ENCODE data around the gene ZC3H12D.

ZC3H12D gene

DNA sequence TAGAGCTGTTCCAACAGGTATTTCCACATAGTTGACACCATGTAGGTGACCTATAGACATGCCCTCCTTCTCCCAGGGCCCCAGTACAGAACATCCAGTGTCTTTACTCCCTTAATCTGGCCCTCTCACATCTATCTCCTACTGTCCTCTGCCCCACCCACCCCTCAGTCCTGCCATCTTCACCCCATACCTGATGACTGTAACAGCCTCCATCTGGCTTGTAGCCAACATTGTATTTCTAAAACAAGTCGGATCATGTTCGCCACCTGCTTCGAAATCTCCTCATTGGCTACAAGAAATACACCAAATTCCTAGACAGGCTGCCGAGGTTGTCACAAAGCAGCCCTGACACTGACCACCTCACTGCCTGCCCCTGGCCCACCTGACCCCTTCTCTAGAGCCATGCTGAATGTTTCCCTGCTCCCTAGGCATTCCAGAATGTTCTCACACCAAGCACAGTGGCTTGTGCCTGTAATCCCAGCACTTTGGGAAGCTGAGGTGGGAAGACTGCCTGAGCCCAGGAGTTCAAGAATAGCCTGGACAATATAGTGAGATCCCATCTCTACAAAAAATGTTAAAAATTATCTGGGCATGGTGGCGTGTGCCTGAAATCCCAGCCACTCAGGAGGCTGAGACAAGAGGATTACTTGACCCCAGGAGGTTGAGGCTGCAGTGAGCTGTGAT is 6.0 kb downstream of the ZC3H12D start:
- Histone ChIP-seq H3K4me3 (ENCODE audit: low read length) (peak overlapping the region; percentile 89), H3K9me2 (replicated peaks; ENCODE audit: control insufficient read depth, low read length) (no peaks in the 10 kb centered on the region), H3K4me2 (ENCODE audit: low read length) (peak overlapping the region; percentile 99), H3K27ac (ENCODE audit: low read depth, low read length) (peak overlapping the region; percentile 100), H3K4me1 (ENCODE audit: control insufficient read depth, low read length) (peaks cover 98% of the 10 kb centered on the region), H3F3A (ENCODE audit: control insufficient read depth, insufficient read depth) (peaks cover 32% of the 10 kb centered on the region), H4K20me1 (ENCODE audit: control insufficient read depth, insufficient read depth, low read depth, low read length) (no peaks in the 10 kb centered on the region), H3K9me3 (ENCODE audit: control insufficient read depth, insufficient read depth, low read length) (no peaks in the 10 kb centered on the region), H3K36me3 (ENCODE audit: control insufficient read depth, low read length) (peaks cover 45% of the 10 kb centered on the region), H3K79me2 (ENCODE audit: control insufficient read depth, low read length) (peaks cover 77% of the 10 kb centered on the region), H3K27me3 (ENCODE audit: control insufficient read depth, low read length) (no peaks in the 10 kb centered on the region)
- TF ChIP-seq EZH2phosphoT487 (IDR thresholded peaks at IDR 0.05; ENCODE audit: borderline replicate concordance, low read length), result no peak
- TF ChIP-seq, protein P1, sequence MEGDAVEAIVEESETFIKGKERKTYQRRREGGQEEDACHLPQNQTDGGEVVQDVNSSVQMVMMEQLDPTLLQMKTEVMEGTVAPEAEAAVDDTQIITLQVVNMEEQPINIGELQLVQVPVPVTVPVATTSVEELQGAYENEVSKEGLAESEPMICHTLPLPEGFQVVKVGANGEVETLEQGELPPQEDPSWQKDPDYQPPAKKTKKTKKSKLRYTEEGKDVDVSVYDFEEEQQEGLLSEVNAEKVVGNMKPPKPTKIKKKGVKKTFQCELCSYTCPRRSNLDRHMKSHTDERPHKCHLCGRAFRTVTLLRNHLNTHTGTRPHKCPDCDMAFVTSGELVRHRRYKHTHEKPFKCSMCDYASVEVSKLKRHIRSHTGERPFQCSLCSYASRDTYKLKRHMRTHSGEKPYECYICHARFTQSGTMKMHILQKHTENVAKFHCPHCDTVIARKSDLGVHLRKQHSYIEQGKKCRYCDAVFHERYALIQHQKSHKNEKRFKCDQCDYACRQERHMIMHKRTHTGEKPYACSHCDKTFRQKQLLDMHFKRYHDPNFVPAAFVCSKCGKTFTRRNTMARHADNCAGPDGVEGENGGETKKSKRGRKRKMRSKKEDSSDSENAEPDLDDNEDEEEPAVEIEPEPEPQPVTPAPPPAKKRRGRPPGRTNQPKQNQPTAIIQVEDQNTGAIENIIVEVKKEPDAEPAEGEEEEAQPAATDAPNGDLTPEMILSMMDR (IDR thresholded peaks at IDR 0.05; ENCODE audit: low read depth, low read length, poor library complexity, severe bottlenecking), result no peak

DNA sequence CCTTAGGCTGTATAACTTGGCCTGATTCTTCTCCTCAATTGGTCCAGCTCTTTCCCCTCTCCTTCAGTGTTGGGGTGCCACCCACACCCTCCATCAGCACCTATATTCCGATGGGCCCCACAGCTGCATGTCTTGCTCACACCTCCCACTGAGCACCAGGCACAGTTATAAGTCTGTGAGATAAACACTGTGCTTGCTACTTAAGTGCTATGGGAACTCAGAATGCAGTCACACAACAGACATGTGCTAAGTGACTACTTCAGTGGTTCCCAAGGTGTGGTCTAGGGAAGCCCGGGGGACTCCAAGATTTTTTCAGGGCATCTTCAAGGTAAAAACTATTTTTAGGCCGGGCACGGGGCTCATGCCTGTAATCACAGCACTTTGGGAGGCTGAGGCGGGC is 7.3 kb downstream of the ZC3H12D start:
- Histone ChIP-seq H3K27me3 (ENCODE audit: control insufficient read depth, low read length) (no peaks in the 10 kb centered on the region), H3K9me3 (ENCODE audit: control insufficient read depth, insufficient read depth, low read length) (no peaks in the 10 kb centered on the region), H3K79me2 (ENCODE audit: control insufficient read depth, low read length) (peaks cover 88% of the 10 kb centered on the region), H3K27ac (ENCODE audit: low read depth, low read length) (peak overlapping the region; percentile 55), H4K20me1 (ENCODE audit: control insufficient read depth, insufficient read depth, low read depth, low read length) (no peaks in the 10 kb centered on the region), H3K4me3 (ENCODE audit: low read length) (peak overlapping the region; percentile 45), H3F3A (ENCODE audit: control insufficient read depth, insufficient read depth) (peaks cover 22% of the 10 kb centered on the region), H3K4me2 (ENCODE audit: low read length) (peak overlapping the region; percentile 99), H3K9me2 (replicated peaks; ENCODE audit: control insufficient read depth, low read length) (no peaks in the 10 kb centered on the region), H3K36me3 (ENCODE audit: control insufficient read depth, low read length) (peaks cover 50% of the 10 kb centered on the region), H3K4me1 (ENCODE audit: control insufficient read depth, low read length) (peaks cover 99% of the 10 kb centered on the region)
- TF ChIP-seq EZH2phosphoT487 (IDR thresholded peaks at IDR 0.05; ENCODE audit: borderline replicate concordance, low read length), result no peak
- TF ChIP-seq, protein P1 (IDR thresholded peaks at IDR 0.05; ENCODE audit: low read depth, low read length, poor library complexity, severe bottlenecking), result no peak

DNA sequence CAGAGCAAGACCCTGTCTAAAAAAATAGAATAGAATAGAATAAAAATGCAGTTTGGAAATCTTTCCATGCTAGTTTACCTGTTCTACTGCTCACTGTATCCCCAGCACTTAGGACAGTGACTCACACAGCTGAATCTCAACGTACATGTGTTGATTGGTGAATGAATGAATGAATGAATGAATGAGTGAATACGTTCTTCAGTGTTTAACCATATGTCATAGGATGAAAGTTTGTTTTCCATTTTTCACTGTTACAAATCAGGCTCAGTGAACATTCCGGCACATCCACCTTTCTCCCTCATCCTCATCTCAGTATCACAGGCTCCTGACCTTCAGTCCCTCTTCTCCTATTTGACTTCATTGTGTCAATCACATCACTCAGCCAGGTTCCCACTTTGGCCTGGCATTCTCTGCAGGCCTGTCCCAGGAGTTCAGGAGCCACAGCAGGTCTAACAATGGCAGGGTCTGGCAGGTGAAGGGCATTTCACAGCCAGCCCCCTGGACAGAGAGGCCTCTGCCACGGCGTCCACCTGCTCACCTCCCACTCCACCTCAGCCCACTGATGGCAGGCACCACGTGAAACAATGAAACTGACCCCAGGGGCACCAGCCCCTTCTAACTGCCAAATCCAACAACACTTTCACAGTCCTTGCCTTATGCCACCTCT is 7.9 kb downstream of the ZC3H12D start:
- peak overlapping the region; percentile 55 for H3K27ac ChIP-seq (ENCODE audit: low read depth, low read length)
- H3K4me3 ChIP-seq (ENCODE audit: low read length), result peak overlapping the region; percentile 45; the same call in 1 of the 2 replicates
- H3K4me2 ChIP-seq (ENCODE audit: low read length), result peak overlapping the region; percentile 99
- H3K27me3 ChIP-seq (ENCODE audit: control insufficient read depth, low read length), result no peaks in the 10 kb centered on the region
- TF ChIP-seq, protein P1 (IDR thresholded peaks at IDR 0.05; ENCODE audit: low read depth, low read length, poor library complexity, severe bottlenecking), result no peak
- no peak for TF ChIP-seq EZH2phosphoT487 (IDR thresholded peaks at IDR 0.05; ENCODE audit: borderline replicate concordance, low read length)
- peaks cover 94% of the 10 kb centered on the region for H3K79me2 ChIP-seq (ENCODE audit: control insufficient read depth, low read length)
- H3F3A ChIP-seq (ENCODE audit: control insufficient read depth, insufficient read depth), result peaks cover 16% of the 10 kb centered on the region
- H3K9me2 ChIP-seq (replicated peaks; ENCODE audit: control insufficient read depth, low read length), result no peaks in the 10 kb centered on the region
- H4K20me1 ChIP-seq (ENCODE audit: control insufficient read depth, insufficient read depth, low read depth, low read length), result no peaks in the 10 kb centered on the region
- peaks cover 54% of the 10 kb centered on the region for H3K36me3 ChIP-seq (ENCODE audit: control insufficient read depth, low read length)
- no peaks in the 10 kb centered on the region for H3K9me3 ChIP-seq (ENCODE audit: control insufficient read depth, insufficient read depth, low read length)
- peaks cover 100% of the 10 kb centered on the region for H3K4me1 ChIP-seq (ENCODE audit: control insufficient read depth, low read length)

Measured in DOHH2 (cell line).